Frontal cortex (tissue), 4 donors: ENCODE measurements around the gene CCDC137. TPM values are rescaled to one million over a fixed set of nuclear protein-coding genes. Genes with fewer than 3 reads are reported as not detected.

ENCODE experiments used
- DNase-seq, 2 donors: peaks; one replicate each; pipeline ENCODE4 v3.0.0; 2012; ENCODE audit warnings: low spot score in 2 of 2
- FAIRE-seq: peaks from 2 replicates; lab custom pipeline; 2012; peaks lifted over from hg19 to GRCh38; lab: Jason Lieb, UNC
- total RNA-seq: library from RNA; depleted of rRNA; stranded (reverse); fragments of >200 nt; gene quantifications from one replicate; pipeline ENCODE4 v1.2.3, GENCODE V29; 2014
- donor health status: control.
- donor health status: control.
- donor health status: control.

Gene CCDC137
- total RNA-seq, 1 donor from 2014 or later = 6.1 TPM

GRCh38 chr17:81695801-81696200, 29.3 kb downstream of the CCDC137 start:
- no peak for DNase-seq
- FAIRE-seq = no peak

DNA sequence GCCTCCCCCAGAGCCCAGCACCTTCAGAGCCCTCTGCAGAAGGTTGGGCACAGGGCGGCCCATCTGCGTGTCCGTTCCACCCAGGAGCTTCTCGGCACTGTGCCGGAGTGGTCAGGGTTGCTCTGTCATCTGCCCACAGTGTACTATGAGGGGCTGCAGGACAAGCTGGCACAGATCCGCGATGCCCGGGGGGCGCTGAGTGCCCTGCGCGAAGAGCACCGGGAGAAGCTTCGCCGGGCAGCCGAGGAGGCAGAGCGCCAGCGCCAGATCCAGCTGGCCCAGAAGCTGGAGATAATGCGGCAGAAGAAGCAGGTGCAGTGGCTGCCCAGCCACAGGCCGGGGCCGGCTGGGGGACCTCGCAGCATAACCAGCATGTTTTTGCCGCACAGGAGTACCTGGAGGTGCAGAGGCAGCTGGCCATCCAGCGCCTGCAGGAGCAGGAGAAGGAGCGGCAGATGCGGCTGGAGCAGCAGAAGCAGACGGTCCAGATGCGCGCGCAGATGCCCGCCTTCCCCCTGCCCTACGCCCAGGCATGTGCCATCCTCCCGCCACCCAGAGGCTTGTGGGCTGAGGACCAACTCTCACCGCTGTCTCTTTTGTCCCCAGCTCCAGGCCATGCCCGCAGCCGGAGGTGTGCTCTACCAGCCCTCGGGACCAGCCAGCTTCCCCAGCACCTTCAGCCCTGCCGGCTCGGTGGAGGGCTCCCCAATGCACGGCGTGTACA, 29.8 kb downstream of the CCDC137 start:
- DNase-seq (no peak), FAIRE-seq (no peak)

DNA sequence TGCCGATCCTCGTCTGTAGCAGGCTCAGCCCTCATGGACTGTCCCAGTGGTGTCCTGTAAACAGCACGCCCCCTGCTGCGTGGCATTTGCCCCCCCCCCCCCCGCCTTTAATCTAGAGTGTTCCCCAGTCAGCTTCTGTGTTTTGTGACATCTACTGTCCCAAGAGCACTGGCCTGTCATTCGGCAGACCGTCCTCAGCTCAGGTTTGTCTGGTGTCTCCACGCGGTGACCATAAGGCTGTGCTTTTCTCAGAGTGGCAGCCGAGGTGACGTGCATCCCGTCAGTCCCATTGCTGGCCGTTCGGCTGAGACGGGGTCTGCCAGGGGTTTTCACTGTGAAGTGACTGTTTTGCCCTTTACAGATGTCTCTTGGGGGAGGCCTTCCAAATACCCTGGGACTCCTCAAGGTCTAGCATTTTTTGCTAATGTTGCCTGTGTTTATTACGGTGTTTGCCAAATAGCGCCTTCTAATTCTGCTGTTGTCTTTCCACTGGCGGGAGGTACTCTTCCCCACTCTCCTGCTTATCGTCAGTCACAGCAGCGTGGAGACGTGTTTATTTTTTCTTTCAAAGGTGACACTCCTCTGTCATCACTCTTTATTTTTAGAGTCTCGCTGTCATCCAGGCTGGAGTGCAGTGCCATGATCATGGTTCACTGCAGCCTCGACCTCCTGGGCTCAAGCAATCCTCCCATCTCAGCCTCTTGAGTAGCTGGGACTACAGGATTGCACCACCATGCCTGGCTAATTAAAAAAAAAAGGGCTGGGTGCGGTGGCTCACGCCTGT, 30.9 kb downstream of the CCDC137 start:
- no peak for FAIRE-seq
- no peak for DNase-seq

GRCh38 chr17:81700353-81701287, 34.1 kb downstream of the CCDC137 start:
- no peak for FAIRE-seq
- no peak for DNase-seq

GRCh38 chr17:81701288-81702071, 34.9 kb downstream of the CCDC137 start:
- no peak for FAIRE-seq
- no peak for DNase-seq

- peak; percentile 100 for DNase-seq
- FAIRE-seq = no peak
These were observed 36.6 kb downstream of the CCDC137 start, which contains the start of gene MRPL12 for GRCh38 chr17:81702934-81703746. MRPL12 (plus strand) TSS chr17:81703367; CDS start chr17:81703502, 135 bp downstream.

GRCh38 chr17:81703747-81704654, 37.5 kb downstream of the CCDC137 start:
- DNase-seq (no peak), FAIRE-seq (no peak)

GRCh38 chr17:81705518-81706231, 39.1 kb downstream of the CCDC137 start:
- FAIRE-seq (no peak), DNase-seq (no peak)

DNA sequence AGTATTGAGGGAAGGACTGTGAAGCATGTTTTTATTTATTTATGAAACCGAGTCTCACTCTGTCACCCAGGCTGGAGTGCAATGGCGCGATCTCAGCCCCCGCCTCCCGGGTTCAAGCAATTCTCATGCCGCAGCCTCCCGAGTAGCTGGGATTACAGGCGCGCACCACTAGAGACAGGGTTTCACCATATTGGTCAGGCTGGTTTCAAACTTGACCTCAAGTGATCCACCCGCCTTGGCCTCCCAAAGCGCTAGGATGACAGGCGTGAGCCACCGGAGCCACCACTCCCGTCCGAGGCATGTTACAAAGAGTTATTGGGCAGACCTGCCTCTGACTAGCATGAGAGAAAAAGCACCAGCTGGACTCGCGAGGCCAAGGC, 39.7 kb downstream of the CCDC137 start:
- FAIRE-seq (no peak), DNase-seq (no peak)

DNA sequence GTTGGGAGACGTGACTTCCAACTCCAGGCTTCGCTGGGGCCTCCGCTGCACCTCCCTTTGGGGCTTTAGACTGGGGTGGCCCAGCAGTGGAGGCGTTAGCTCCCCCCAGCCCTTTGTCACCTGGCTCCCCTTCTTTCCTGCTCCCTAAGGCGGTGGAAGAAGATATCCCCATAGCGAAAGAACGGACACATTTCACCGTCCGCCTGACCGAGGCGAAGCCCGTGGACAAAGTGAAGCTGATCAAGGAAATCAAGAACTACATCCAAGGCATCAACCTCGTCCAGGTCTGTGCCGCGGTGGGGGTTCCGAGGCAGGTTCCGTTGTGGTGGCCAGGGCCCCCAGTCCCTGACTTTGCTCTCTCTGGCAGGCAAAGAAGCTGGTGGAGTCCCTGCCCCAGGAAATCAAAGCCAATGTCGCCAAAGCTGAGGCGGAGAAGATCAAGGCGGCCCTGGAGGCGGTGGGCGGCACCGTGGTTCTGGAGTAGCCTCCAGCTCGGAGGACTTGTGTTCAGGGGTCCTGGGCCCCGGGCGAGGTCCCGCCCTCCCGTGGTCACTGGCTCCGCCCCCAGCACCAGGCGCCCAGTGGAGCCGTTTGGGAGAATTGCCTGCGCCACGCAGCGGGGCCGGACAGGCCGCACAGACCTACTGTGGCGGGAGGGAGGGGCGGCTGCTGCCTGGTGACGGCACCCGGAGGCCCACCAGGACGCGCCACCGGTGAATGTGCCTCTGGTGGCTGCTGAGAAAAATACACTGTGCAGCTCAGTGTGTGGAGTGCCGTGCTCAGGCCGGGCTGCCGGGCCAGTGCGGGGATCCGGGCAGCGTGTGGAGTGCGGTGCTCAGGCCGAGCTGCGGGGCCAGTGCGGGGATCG, 40.5 kb downstream of the CCDC137 start:
- DNase-seq (no peak), FAIRE-seq (no peak)

DNA sequence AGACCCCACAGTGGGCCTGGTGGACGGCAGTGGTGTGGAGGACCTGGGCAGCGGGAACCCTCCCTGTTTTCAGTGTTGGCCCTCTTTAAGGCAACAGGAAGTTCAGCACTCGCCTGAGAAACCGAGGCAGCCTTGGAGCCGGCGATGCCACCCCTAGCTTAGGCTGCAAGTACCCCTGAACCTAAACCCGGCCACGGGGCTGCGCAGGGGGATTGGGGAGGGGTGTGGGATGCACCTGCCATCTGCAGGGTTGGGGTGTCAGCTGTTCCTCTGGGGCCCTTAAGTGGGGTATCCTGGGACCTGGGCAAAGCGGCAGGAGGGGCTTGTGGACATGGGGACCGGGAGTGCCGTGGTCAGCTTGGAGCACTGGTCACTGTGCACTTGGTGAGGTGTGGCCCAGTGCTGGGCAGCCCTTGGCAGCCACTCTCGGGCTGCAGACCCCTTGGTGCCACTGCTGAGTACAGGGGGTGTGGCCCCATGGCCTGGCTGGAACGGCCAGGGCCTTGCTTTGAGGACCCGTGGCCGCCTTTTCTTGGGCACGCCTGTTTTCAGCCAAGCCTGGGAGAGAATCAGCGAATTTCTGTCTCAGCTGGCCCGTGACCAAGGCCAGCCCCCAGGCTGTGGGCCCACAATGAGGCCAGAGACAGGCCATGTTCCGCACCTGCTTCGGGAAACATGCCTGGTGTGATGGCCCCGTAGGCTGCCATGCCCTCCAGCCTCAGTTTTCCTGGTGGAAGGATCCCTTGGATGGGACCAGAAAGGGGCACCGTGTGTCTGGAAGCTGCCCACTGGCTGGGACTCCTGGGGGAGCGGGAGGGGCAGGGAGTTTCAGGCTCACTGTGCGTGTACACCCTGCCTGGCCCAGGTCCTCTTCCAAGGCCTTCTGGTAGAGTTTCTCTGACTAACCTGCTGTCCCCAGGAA, 41.4 kb downstream of the CCDC137 start:
- no peak for DNase-seq
- no peak for FAIRE-seq

DNA sequence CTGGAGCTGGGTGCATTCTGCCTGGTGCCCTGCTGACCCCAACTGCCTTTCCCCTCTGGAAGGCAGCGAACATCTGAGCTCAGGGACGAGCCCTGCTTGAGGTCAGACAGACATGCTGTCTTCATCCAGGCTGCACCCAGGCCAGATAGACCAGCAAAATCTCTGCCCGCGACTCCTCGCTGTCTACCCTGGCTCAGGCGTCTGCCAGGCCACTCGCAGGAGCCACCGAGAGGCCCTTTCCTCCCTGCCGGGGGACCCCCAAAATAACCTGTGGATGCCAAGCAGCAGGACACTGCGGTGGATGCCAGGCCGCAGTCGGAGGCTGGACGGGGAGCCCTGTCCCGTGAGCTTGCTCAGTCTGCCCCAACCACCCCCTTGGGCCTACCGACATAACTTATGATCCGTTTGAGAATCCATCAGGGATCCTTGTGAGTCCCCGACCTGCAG, 42.2 kb downstream of the CCDC137 start:
- FAIRE-seq (no peak), DNase-seq (no peak)

DNA sequence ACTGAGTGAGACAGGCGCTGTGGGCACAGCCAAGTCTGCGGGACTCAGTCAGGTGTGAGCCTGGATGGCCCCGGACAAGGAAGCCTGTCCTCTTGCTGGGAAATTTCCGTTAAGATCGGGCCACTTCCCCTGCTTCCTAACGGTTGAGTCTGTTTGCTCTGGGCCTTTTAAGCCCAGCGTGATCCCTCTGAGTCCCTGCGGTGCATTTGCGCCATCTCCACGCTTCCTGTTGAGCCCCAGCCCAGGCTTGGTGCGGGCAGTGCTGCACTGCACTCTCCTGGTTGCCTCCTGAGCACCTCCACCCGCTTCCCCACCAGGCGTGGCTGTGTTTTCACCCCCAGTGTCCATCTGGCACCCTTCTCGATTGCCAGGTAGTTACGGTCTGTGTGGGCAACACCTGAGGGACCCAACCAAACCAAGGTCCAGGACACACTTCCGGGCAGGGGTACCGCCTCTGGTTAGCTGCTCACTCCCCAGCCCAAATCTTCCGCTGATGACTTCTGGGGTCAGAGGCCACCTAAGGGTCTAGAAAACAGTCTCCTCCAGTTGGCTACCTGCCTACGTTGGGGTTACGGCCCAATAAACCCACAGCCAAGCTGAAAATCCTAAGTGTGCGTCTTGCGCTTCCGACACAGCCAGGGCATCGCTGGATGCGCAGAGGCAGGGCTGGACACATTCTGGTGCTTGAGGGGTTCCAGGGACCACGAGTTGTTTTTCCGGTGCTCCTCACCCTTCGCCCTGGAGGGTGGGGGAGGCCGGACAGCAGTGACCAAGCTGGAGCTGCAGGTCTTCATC, 44.2 kb downstream of the CCDC137 start:
- DNase-seq (no peak), FAIRE-seq (no peak)

GRCh38 chr17:81711814-81712467, 45.4 kb downstream of the CCDC137 start, which contains the start of gene SLC25A10:
SLC25A10 (plus strand) TSS chr17:81712284; CDS start chr17:81712427, 143 bp downstream.
- no peak for FAIRE-seq
- DNase-seq = peak; percentile 94 to 95
